H1 (cell line): ENCODE results near the gene C4B. TPM values are rescaled to one million over a fixed set of nuclear protein-coding genes. Genes with fewer than 3 reads are reported as not detected.
"Not testable (repeated sequence)": the region's sequence is repeated elsewhere in the genome, so short reads cannot be mapped to it uniquely, and the experiment has no call there.

Source experiments
- CTCF ChIA-PET: fragments of 300-600 bp; sonication (Branson Sonifier 250); formaldehyde crosslinking; loops from one replicate; lab custom pipeline; 2021; ENCODE audit not compliant: partially characterized antibody; lab: Charles Lee
- POLR2A ChIA-PET: fragments of 300-600 bp; sonication (Branson Sonifier 250); formaldehyde crosslinking; loops from one replicate; lab custom pipeline; 2021; ENCODE audit warnings: inconsistent platforms; ENCODE audit not compliant: partially characterized antibody; lab: Charles Lee
- DNase-seq, 2 experiments: peaks; one replicate each; pipeline versions ENCODE4 v3.0.0 to v3.0.0-alpha.2; 2010 to 2022; ENCODE audit warnings: low spot score in 2 of 2, low read depth in 1 of 2, mixed read lengths in 1 of 2
- FAIRE-seq: peaks from 2 replicates; lab custom pipeline; 2011; peaks lifted over from hg19 to GRCh38; lab: Jason Lieb, UNC
- H2AFZ ChIP-seq: 2 replicates; pipeline ENCODE4 v1.8.1; 2012; ENCODE audit warnings: low read length, inconsistent platforms
- H2AK5ac ChIP-seq: 2 replicates; pipeline ENCODE4 v1.6.1; 2013; ENCODE audit warnings: low read depth, low read length
- H2BK120ac ChIP-seq: replicated peaks from 2 replicates; pipeline ENCODE3; 2013; ENCODE audit warnings: low read depth, low read length, inconsistent platforms
- H2BK12ac ChIP-seq: 2 replicates; pipeline ENCODE4 v1.6.1; 2013; ENCODE audit warnings: low read depth, low read length
- H2BK15ac ChIP-seq: 2 replicates; pipeline ENCODE4 v1.6.1; 2013; ENCODE audit warnings: low read length
- H2BK20ac ChIP-seq: 2 replicates; pipeline ENCODE4 v1.6.1; 2013; ENCODE audit warnings: low read length
- H2BK5ac ChIP-seq: 2 replicates; pipeline ENCODE4 v1.6.1; 2013; ENCODE audit warnings: low read depth, low read length
- H3K14ac ChIP-seq: 2 replicates; pipeline ENCODE4 v1.6.1; 2013; ENCODE audit warnings: inconsistent platforms; ENCODE audit not compliant: insufficient read length
- H3K18ac ChIP-seq: 2 replicates; pipeline ENCODE4 v1.6.1; 2013; ENCODE audit warnings: low read length; ENCODE audit errors: extremely low read depth
- H3K23ac ChIP-seq: 2 replicates; pipeline ENCODE4 v1.6.1; 2013; ENCODE audit warnings: inconsistent platforms; ENCODE audit not compliant: insufficient read length
- H3K23me2 ChIP-seq: 2 replicates; pipeline ENCODE4 v1.6.1; 2013; ENCODE audit warnings: low read depth, low read length
- H3K27ac ChIP-seq: 2 replicates; pipeline ENCODE4 v1.6.1; 2011; ENCODE audit warnings: low read depth, low read length, inconsistent platforms
- H3K27me3 ChIP-seq, 4 experiments: replicated peaks in 1 of 4; 1 replicate in 1 of 4; 2 replicates in 3 of 4; pipeline versions ENCODE4 v1.6.1 to v1.8.1; 2011 to 2013; ENCODE audit warnings: low read length in 3 of 4, mild to moderate bottlenecking in 3 of 4, inconsistent platforms in 2 of 4, mixed read lengths in 2 of 4, moderate library complexity in 1 of 4; ENCODE audit not compliant: control insufficient read depth in 3 of 4, insufficient read depth in 3 of 4; ENCODE audit errors: extremely low read depth in 1 of 4
- H3K36me3 ChIP-seq, 4 experiments: 2 replicates each; pipeline versions ENCODE4 v1.6.1 to v1.8.1; 2011 to 2013; ENCODE audit warnings: mild to moderate bottlenecking in 4 of 4, low read length in 3 of 4, moderate library complexity in 2 of 4, control low read depth in 1 of 4, inconsistent platforms in 1 of 4; ENCODE audit not compliant: insufficient read depth in 4 of 4, control insufficient read depth in 2 of 4
- H3K4ac ChIP-seq: replicated peaks from 2 replicates; pipeline ENCODE3; 2013; ENCODE audit warnings: low read length, low read depth, mixed read lengths, inconsistent platforms; ENCODE audit not compliant: insufficient read length
- H3K4me1 ChIP-seq, 4 experiments: replicated peaks in 1 of 4; 1 replicate in 1 of 4; 2 replicates in 3 of 4; pipeline versions ENCODE4 v1.6.1 to v1.8.1; 2011 to 2013; ENCODE audit warnings: low read length in 3 of 4, inconsistent platforms in 2 of 4, mixed read lengths in 1 of 4; ENCODE audit not compliant: insufficient read depth in 4 of 4, control insufficient read depth in 3 of 4
- H3K4me2 ChIP-seq, 2 experiments: 2 replicates each; pipeline versions ENCODE4 v1.6.1 to v1.8.1; 2011 to 2013; ENCODE audit warnings: low read depth in 2 of 2, low read length in 2 of 2, control low read depth in 1 of 2, inconsistent platforms in 1 of 2, mild to moderate bottlenecking in 1 of 2; ENCODE audit not compliant: insufficient read depth in 1 of 2
- H3K4me3 ChIP-seq, 4 experiments: fragments of 200-600, 300-600 bp in 1 of 4; sonication (generic), shearing (Covaris generic), sonication (Bioruptor Twin) in 1 of 4; 2 replicates each; pipeline versions ENCODE4 v1.5.1 to v1.8.1; 2011 to 2016; ENCODE audit warnings: low read length in 4 of 4, low read depth in 3 of 4, control low read depth in 2 of 4, inconsistent platforms in 2 of 4, mild to moderate bottlenecking in 2 of 4, mixed read lengths in 1 of 4, moderate library complexity in 1 of 4; ENCODE audit not compliant: insufficient read depth in 2 of 4; ENCODE audit errors: extremely low read depth in 1 of 4
- H3K56ac ChIP-seq: replicated peaks from 2 replicates; pipeline ENCODE3; 2013; ENCODE audit warnings: low read depth, mild to moderate bottlenecking, mixed read lengths, low read length, inconsistent platforms; ENCODE audit not compliant: insufficient read length
- H3K79me1 ChIP-seq: 2 replicates; pipeline ENCODE4 v1.6.1; 2013; ENCODE audit warnings: low read depth, low read length, control low read depth
- H3K79me2 ChIP-seq, 2 experiments: 2 replicates each; pipeline versions ENCODE4 v1.6.1 to v1.8.1; 2012 to 2013; ENCODE audit warnings: low read length in 2 of 2, mild to moderate bottlenecking in 2 of 2, inconsistent platforms in 1 of 2; ENCODE audit not compliant: insufficient read depth in 2 of 2, control insufficient read depth in 1 of 2
- H3K9ac ChIP-seq, 4 experiments: replicated peaks in 1 of 4; 1 replicate in 1 of 4; 2 replicates in 3 of 4; pipeline versions ENCODE4 v1.6.1 to v1.8.1; 2011 to 2013; ENCODE audit warnings: low read depth in 3 of 4, low read length in 3 of 4, control low read depth in 2 of 4, mild to moderate bottlenecking in 2 of 4, moderate library complexity in 2 of 4, inconsistent platforms in 1 of 4; ENCODE audit errors: extremely low read depth in 1 of 4
- H3K9me3 ChIP-seq, 2 experiments: 2 replicates each; pipeline versions ENCODE4 v1.6.1 to v1.8.1; 2012 to 2013; ENCODE audit warnings: mild to moderate bottlenecking in 2 of 2, moderate library complexity in 2 of 2, control low read depth in 1 of 2, inconsistent platforms in 1 of 2, low read depth in 1 of 2, low read length in 1 of 2, mixed read lengths in 1 of 2; ENCODE audit not compliant: insufficient read depth in 2 of 2
- H4K20me1 ChIP-seq, 2 experiments: replicated peaks in 1 of 2; 2 replicates each; pipeline versions ENCODE3 to v1.8.1; 2011 to 2013; ENCODE audit warnings: inconsistent platforms in 2 of 2, low read length in 2 of 2, mild to moderate bottlenecking in 1 of 2; ENCODE audit not compliant: insufficient read depth in 2 of 2, control insufficient read depth in 1 of 2
- H4K5ac ChIP-seq: 2 replicates; pipeline ENCODE4 v1.6.1; 2013; ENCODE audit warnings: low read length, low read depth, mixed read lengths, inconsistent platforms; ENCODE audit not compliant: insufficient read length
- H4K8ac ChIP-seq: 2 replicates; pipeline ENCODE4 v1.8.0; 2013; ENCODE audit warnings: mild to moderate bottlenecking, moderate library complexity, low read length, inconsistent platforms; ENCODE audit not compliant: insufficient read depth; ENCODE audit errors: extremely low read depth
- H4K91ac ChIP-seq: replicated peaks from 2 replicates; pipeline ENCODE3; 2013; ENCODE audit warnings: low read length, mixed read lengths, inconsistent platforms; ENCODE audit not compliant: insufficient read length
- WGBS, 2 experiments: shearing (Covaris generic) in 1 of 2; methylation state at CpG; one replicate each; pipeline versions ENCODE4 v1.1.6 to v1.1.7; 2013 to 2015; ENCODE audit warnings: low lambda C conversion rate in 2 of 2, mixed read lengths in 2 of 2, inconsistent platforms in 1 of 2, low coverage in 1 of 2, missing lambda C conversion rate in 1 of 2; ENCODE audit not compliant: insufficient replicate concordance in 2 of 2, insufficient coverage in 1 of 2, insufficient read length in 1 of 2; ENCODE audit errors: extremely low coverage in 1 of 2, missing lambda C conversion rate in 1 of 2; 5-methylcytosine and 5-hydroxymethylcytosine counted together
- polyA plus RNA-seq, 7 experiments: library from polyadenylated mRNA; depleted of rRNA in 3 of 7; stranded (reverse) in 5 of 7; unstranded in 2 of 7; fragments of >200 nt in 5 of 7; fragments of 200-250 nt in 2 of 7; gene quantifications; 1 replicate in 5 of 7; 2 replicates in 1 of 7; 4 replicates in 1 of 7; pipeline versions ENCODE4 v1.2.1 to v1.2.3, GENCODE V29; 2011 to 2013; ENCODE audit warnings: missing spikeins in 2 of 7, mixed read lengths in 2 of 7
- total RNA-seq: library from RNA; stranded (reverse); fragmentation: NEBNext Ultra II Directional; extraction: Animal tissue kit (Norgen Biotek cat#: 25700); gene quantifications from 2 replicates; pipeline ENCODE4 v1.2.1, GENCODE V29; 2021

Gene C4B
- total and polyA plus RNA-seq, 2 of the 8 experiments (the other 6 are each of a cell fraction or from before 2014, with no cell fraction given), result 0.74 to 3.5 TPM

DNA sequence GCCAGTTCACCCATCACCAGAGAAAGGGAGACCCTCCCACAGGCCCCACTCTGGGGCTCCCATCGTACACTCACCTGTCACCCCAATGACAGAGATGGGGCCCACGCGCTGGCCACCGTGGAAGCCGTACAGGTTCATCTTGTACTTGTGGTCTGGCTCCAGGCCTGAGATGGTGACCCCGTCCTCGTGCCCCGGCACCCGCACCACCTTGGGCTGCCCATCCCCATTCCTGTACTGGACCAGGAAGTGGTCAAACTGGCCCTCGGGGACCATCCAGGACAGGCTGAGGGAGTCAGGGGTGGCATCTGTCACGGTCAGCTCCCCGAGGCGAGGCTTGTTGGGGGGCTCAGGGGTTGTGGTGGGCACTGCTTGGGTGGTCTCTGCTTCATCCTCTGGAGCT is 38.7 kb downstream of the C4B start:
- not testable (repeated sequence) for H3K27me3 ChIP-seq, H3K14ac ChIP-seq, H3K79me2 ChIP-seq, H3K56ac ChIP-seq, H3K4me3 ChIP-seq, H3K27ac ChIP-seq, DNase-seq, H3K79me1 ChIP-seq, H3K4me1 ChIP-seq, H3K9me3 ChIP-seq, H4K91ac ChIP-seq, H2BK120ac ChIP-seq, H4K8ac ChIP-seq, H3K18ac ChIP-seq, H3K9ac ChIP-seq, H2BK5ac ChIP-seq, H2BK12ac ChIP-seq, FAIRE-seq, H3K4me2 ChIP-seq, H2AFZ ChIP-seq, H2BK20ac ChIP-seq, H4K5ac ChIP-seq, H3K23me2 ChIP-seq, H3K23ac ChIP-seq, H3K4ac ChIP-seq, H4K20me1 ChIP-seq, H2AK5ac ChIP-seq, H2BK15ac ChIP-seq, H3K36me3 ChIP-seq
- ChIA-PET POLR2A (interaction anchor here (1.1 kb wide), 1 partner anchor 31 kb away, joined by 3 read pairs; no protein-coding TSS in a partner anchor), CTCF (interaction anchor here (1.0 to 1.6 kb wide), 2 partner anchors 30 to 60 kb away, joined by 3 to 5 read pairs; no protein-coding TSS in a partner anchor)
- 91% methylated on average over 13 of the region's 13 CpGs; no CpG with 5 or more reads in 1 of the 2 experiments for WGBS, 2 experiments

DNA sequence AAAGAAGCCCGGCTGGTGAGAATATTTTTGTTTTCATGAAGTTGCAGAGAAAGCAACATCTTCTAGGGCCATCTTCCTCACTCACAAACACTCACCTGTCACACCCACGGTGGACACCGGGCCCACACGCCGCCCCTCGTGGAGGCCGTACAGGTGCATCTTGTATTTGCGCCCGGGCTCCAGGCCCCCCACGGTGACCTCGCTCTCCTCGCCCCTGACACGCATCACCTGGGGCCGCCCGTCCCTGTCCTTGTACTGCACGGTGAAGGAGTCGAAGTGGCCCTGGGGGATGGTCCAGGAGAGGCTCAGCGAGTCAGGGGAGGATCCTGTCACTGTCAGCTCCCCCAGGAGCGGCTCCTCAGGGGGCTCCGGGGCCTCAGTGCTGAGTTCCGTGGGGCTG is 41.2 kb downstream of the C4B start:
- H2BK120ac ChIP-seq, H2BK5ac ChIP-seq, H4K5ac ChIP-seq, H3K4ac ChIP-seq, H3K14ac ChIP-seq, H3K79me1 ChIP-seq, H4K20me1 ChIP-seq, H3K79me2 ChIP-seq, H2AFZ ChIP-seq, DNase-seq, H3K18ac ChIP-seq, H3K27ac ChIP-seq, H3K9me3 ChIP-seq, H3K36me3 ChIP-seq, H3K23ac ChIP-seq, H2BK12ac ChIP-seq, H3K23me2 ChIP-seq, H3K4me2 ChIP-seq, H3K56ac ChIP-seq, H3K4me1 ChIP-seq, H3K9ac ChIP-seq, H3K4me3 ChIP-seq, H3K27me3 ChIP-seq, CTCF ChIA-PET, H2AK5ac ChIP-seq, H4K91ac ChIP-seq, H2BK15ac ChIP-seq, H4K8ac ChIP-seq, H2BK20ac ChIP-seq, POLR2A ChIA-PET, FAIRE-seq: not testable (repeated sequence)
- WGBS, 2 experiments, result 94% methylated on average over 16 of the region's 21 CpGs; no CpG with 5 or more reads in 1 of the 2 experiments
